ENCODE data around the gene WWC2. TPM values are rescaled to one million over a fixed set of nuclear protein-coding genes. Genes with fewer than 3 reads are reported as not detected.

WWC2 gene
- total RNA-seq, 2 donors from 2014 or later, result 5.3 to 6.3 TPM

GRCh38 chr4:183261953-183262775 lies 163.1 kb downstream of the WWC2 start:
- DNase-seq, result peak; percentile 72 to 85
- intact Hi-C loops (cut with DNase I, micrococcal nuclease), result loop anchor here in 1 of 2 donors (5.0 kb wide), 1 partner anchor 325 kb away; no protein-coding TSS in a partner anchor
- peak; percentile 87 for ATAC-seq

- no peak for ATAC-seq
- intact Hi-C loops (cut with DNase I, micrococcal nuclease), result loop anchor here in 1 of 2 donors (5.0 kb wide), 1 partner anchor 325 kb away; no protein-coding TSS in a partner anchor
These were observed 163.7 kb downstream of the WWC2 start for GRCh38 chr4:183262776-183263100.

GRCh38 chr4:183263787-183264386 lies 164.8 kb downstream of the WWC2 start:
- no peak for DNase-seq
- ATAC-seq, result no peak
- intact Hi-C loops (cut with DNase I, micrococcal nuclease), result loop anchor here in 1 of 2 donors (5.0 kb wide), 1 partner anchor 327 kb away; no protein-coding TSS in a partner anchor

More at GRCh38 chr4:183262776-183263100, 163.7 kb downstream of the WWC2 start:
- DNase-seq, result no peak

DNA sequence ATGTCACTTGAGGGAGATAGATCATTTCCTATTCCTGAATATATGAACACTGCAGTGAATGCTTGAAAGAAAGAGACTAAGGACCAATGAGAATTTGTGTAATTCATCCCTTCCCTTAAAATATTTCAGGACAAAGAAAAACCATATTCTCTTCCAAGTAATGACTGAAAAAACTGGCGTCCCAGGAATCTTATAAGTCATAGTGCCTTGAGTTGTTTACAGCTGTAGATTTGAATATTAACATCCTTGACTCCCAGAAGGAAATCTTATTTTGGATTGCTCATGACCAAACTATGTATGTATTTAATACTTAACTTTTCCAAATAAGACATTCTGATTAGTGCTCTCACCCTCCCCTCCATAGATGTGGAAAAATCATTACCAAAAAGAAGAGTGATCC lies 165.6 kb downstream of the WWC2 start:
- intact Hi-C loops (cut with DNase I, micrococcal nuclease), result loop anchor here in 1 of 2 donors (5.0 kb wide), 1 partner anchor 327 kb away; no protein-coding TSS in a partner anchor
- DNase-seq, result no peak
- ATAC-seq, result no peak

GRCh38 chr4:183266371-183266770 lies 167.3 kb downstream of the WWC2 start:
- intact Hi-C loops (cut with DNase I, micrococcal nuclease), result no loop called here
- DNase-seq (no peak), ATAC-seq (no peak)

DNA sequence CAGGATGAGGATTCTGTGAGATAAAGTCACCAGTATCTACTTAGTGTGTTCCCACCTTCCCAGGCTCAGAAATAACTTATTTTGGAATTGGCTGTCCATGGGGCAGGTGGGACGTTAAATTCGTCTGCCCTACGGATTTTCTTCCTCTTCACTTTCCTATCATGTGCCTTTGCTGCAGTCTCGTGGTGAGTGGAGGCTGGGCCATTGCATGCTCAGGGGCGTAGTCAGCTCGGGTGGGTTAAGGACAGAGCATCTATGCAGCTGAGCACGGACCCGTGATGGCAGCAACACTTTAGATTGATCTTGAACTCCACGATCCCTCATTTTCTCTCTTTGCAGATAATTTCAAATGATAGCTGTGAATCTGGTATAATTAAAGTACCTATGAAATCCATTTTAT lies 169.5 kb downstream of the WWC2 start:
- intact Hi-C loops (cut with DNase I, micrococcal nuclease), result no loop called here
- DNase-seq (no peak), ATAC-seq (no peak)

DNA sequence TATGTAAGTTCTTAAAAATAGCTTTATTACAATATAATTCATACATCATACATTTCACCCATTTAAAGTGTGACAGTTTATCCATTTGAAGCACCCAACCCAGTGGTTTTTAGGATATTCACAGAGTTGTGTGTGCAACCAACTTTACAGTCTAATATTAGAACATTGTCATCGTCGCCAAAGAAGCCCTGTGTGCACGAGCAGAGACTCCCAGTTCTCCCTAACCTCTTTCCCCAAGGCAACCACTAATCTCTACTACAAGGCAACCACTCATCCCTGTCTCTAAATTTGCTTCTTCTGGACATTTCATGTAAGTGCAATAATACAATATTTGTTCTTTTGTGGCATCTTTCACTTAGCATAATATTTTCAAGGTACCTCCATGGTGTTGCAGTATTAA lies 173.3 kb downstream of the WWC2 start:
- intact Hi-C loops (cut with DNase I, micrococcal nuclease), result no loop called here
- DNase-seq (no peak), ATAC-seq (no peak)

- intact Hi-C loops (cut with DNase I, micrococcal nuclease), result no loop called here
- no peak for DNase-seq
- ATAC-seq, result no peak
These were observed 177.0 kb downstream of the WWC2 start for GRCh38 chr4:183276106-183276505.

GRCh38 chr4:183284258-183284785 lies 185.3 kb downstream of the WWC2 start:
- intact Hi-C loops (cut with DNase I, micrococcal nuclease), result no loop called here
- ATAC-seq (no peak), DNase-seq (no peak)

DNA sequence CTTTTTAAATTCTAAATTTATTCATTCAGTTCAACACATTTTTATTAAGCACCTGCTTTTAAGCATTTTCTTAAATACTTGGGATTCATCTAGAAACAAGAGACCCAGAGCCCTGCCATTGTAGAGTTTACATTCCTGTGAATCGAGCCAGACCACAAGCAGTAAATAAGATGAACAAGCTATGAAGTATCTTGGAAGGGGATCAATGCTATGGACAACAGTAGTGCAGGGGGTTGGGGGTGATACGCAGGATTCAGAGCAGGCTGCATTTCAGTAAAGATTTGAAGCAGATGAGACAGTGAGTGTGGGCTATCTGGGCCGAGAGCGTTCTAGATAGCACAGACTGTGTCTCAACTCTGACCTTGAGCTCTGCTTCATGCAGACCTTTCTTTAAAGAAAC lies 185.9 kb downstream of the WWC2 start:
- intact Hi-C loops (cut with DNase I, micrococcal nuclease), result no loop called here
- DNase-seq (no peak), ATAC-seq (no peak)

GRCh38 chr4:183285886-183286285 lies 186.8 kb downstream of the WWC2 start:
- DNase-seq (no peak), ATAC-seq (no peak)
- intact Hi-C loops (cut with DNase I, micrococcal nuclease), result no loop called here

- intact Hi-C loops (cut with DNase I, micrococcal nuclease), result no loop called here
- ATAC-seq, result no peak
- DNase-seq, result no peak
These were observed 187.7 kb downstream of the WWC2 start for GRCh38 chr4:183286590-183287308.

DNA sequence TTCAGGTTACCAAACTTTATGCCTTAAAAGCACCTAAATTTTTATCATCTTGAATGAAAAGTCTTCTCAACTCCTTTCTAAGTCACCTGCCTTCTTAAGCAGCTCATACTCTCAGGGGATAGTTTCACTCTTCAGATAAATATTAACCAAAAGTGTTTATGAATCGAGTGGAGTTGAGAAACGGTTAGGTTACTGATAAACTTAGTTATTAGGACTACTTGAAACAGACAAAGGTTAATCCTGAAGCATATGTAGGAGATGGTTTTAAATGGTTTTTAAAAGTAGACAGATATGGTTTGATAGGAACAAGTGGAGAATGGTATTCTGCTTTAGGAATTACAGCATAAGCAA lies 188.2 kb downstream of the WWC2 start:
- ATAC-seq (no peak), DNase-seq (no peak)
- intact Hi-C loops (cut with DNase I, micrococcal nuclease), result no loop called here

GRCh38 chr4:183287677-183288076 lies 188.6 kb downstream of the WWC2 start:
- intact Hi-C loops (cut with DNase I, micrococcal nuclease), result no loop called here
- ATAC-seq, result no peak
- no peak for DNase-seq

DNA sequence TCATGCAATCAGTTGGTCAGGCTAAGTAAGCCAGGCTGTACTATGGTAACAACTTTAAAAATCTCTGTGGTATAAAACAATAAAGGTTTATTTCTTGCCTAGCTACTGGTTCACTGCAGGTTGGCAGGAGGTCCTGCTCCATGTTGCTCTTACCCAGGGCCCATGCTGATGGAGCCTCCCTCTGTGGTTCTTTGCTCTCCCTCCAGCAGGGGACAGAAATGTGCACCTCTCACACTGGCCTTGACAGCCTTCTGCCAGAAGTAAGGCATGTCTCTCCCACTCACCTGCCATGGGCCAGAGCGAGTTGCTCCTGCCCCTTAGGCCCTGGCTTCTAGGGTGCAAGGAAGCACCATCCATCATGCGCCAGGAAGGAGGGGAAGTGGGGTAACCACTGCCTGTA lies 189.9 kb downstream of the WWC2 start:
- intact Hi-C loops (cut with DNase I, micrococcal nuclease), result no loop called here
- DNase-seq, result no peak
- ATAC-seq, result no peak

DNA sequence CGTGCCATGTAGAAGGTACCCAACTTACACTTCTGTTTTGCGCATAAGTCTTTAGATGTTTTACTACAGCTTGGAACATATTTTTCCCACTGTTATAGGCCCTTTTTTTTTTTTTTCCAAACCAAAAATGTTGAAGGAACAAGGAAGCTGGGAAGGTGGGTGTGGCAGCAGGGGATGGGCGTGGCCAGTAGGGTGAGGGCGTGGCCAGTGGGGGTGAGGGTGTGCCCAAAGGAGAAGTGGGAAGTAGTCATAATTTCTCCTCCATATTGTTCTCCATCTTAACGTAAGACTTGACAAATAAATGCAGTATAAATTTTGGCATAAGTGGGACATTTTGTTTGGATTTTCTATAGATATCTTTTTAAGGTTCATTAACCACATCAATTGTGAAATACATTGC lies 190.6 kb downstream of the WWC2 start:
- intact Hi-C loops (cut with DNase I, micrococcal nuclease), result no loop called here
- no peak for ATAC-seq

DNA sequence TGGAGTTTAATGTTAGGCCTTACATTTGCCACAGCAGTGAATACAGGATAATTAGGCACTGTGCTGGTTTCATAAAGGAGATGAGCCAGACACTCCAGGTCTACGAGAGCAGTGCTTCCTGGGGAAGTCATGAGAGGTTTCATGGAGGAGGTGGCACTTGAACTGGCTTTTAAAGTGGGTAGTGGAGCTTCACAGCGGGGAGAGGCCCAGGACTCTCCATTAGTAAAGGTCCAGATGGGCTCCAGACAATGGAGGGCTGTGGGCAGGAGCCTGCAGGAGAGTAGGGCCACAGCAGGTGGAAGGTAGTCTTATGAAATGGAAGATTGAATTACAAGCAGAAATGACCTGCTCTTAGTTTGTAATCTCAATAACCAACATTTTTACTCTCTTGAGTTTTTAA lies 192.0 kb downstream of the WWC2 start:
- ATAC-seq, result no peak
- DNase-seq, result no peak
- intact Hi-C loops (cut with DNase I, micrococcal nuclease), result no loop called here

More for the DNA sequence above, 190.6 kb downstream of the WWC2 start:
- DNase-seq, result no peak

DNA sequence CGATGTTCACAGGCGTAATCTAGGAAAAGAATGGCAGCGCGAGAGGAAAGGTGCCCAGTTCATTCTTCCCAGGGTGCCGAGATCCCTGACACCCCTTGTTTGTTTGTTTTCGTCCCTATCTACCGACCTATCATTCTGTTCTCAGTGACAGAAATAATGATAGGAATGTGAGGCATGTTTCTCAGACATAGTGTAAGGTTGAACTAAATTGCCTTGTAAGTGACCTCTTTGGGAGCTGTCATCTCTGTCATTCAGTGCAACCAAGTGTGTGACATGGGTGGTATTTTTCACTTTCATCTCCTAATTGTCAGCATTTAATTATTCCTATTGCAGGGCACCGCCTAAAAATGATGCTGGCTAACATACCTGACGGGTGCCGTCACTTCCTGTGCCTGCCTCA lies 196.7 kb downstream of the WWC2 start:
- ATAC-seq (no peak), DNase-seq (no peak)
- intact Hi-C loops (cut with DNase I, micrococcal nuclease), result no loop called here

DNA sequence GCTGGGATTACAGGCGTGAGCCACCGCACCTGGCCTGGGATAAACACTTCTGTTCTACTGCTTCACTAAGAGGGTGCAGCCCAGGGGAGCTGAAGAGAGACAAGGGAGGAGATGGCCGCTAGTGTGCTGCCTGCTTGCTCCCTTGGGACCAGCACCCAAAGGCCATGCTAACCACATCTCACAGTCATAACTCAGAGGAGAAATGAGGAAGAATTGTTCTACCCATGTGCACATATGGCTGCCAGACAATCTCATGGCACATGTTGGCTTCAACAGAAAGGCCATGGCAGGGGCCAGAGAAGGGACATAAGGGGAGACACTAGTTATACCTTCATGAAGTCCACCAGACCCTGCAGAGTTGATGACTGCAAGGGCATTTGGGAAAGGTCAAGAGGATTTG lies 198.6 kb downstream of the WWC2 start:
- ATAC-seq, result no peak
- no peak for DNase-seq
- intact Hi-C loops (cut with DNase I, micrococcal nuclease), result no loop called here

- ATAC-seq (no peak), DNase-seq (no peak)
- intact Hi-C loops (cut with DNase I, micrococcal nuclease), result no loop called here
These were observed 200.4 kb downstream of the WWC2 start for GRCh38 chr4:183299464-183299863.
